HepG2 (cell line): Measurements from ENCODE around the gene GABRA4. TPM values are rescaled to one million over a fixed set of nuclear protein-coding genes. Genes with fewer than 3 reads are reported as not detected.
A peak's percentile ranks its signal among the peaks of the same experiment; 100 is the strongest.

Source experiments
- ATAC-seq: fragments of 200-7000 bp; cut with Tn5 transposase; 3 replicates; pipeline ENCODE4 v1.9.1; 2020; ENCODE audit warnings: mild to moderate bottlenecking, moderate library complexity
- Bru-seq: library from RNA; stranded (reverse); fragments of 400-500 nt; gene quantifications from one replicate; lab custom pipeline; 2021; lab: Mats Ljungman, UMichigan
- BruChase-seq, 2 experiments: library from RNA; stranded (reverse); fragments of 400-500 nt; gene quantifications; one replicate each; lab custom pipeline; 2021; lab: Mats Ljungman, UMichigan
- BruUV-seq: library from RNA; stranded (reverse); fragments of 400-500 nt; replicated peaks from 2 replicates; lab custom pipeline; 2021; lab: Mats Ljungman, UMichigan
- CTCF ChIA-PET: fragments of 300-600 bp; formaldehyde crosslinking; extraction: SDS; loops from one replicate; lab custom pipeline; 2021; ENCODE audit warnings: low total read pairs, inconsistent platforms, low intra/inter-chr PET ratio; lab: Yijun Ruan, JAX
- POLR2A ChIA-PET: fragments of 350-600 bp; sonication (Branson Sonifier 250); formaldehyde crosslinking; loops from one replicate; lab custom pipeline; 2020; ENCODE audit warnings: antibody characterized with exemption, inconsistent platforms; lab: Yijun Ruan, JAX
- DNase-seq: peaks from one replicate; pipeline ENCODE4 v3.0.0-alpha.2; 2015; ENCODE audit warnings: low spot score
- FAIRE-seq: peaks from 3 replicates; lab custom pipeline; 2011; peaks lifted over from hg19 to GRCh38; lab: Jason Lieb, UNC
- H2AFZ ChIP-seq: one replicate; pipeline ENCODE4 v1.6.1; 2011; ENCODE audit warnings: low read length, inconsistent platforms
- H3K27ac ChIP-seq: fragments of 300-600 bp; 3 replicates; pipeline ENCODE4 v1.8.0; 2011; ENCODE audit warnings: mixed run types, mild to moderate bottlenecking, mixed read lengths, low read length, inconsistent platforms; ENCODE audit not compliant: insufficient read depth; ENCODE audit errors: extremely low read length
- H3K27me3 ChIP-seq, 2 experiments: fragments of 200-600 bp in 1 of 2; 2 replicates in 1 of 2; 3 replicates in 1 of 2; pipeline versions ENCODE4 v1.6.0 to v1.8.0; 2011; ENCODE audit warnings: low read length in 2 of 2, mild to moderate bottlenecking in 2 of 2, moderate library complexity in 2 of 2, inconsistent platforms in 1 of 2; ENCODE audit not compliant: insufficient read depth in 2 of 2, control insufficient read depth in 1 of 2
- H3K36me3 ChIP-seq, 2 experiments: fragments of 200-600 bp in 1 of 2; replicated peaks in 1 of 2; 2 replicates in 1 of 2; 3 replicates in 1 of 2; pipeline versions ENCODE4 v1.5.1 to v1.8.0; 2011; ENCODE audit warnings: low read length in 2 of 2, inconsistent platforms in 1 of 2; ENCODE audit not compliant: insufficient read depth in 2 of 2, control insufficient read depth in 1 of 2
- H3K4me1 ChIP-seq: 2 replicates; pipeline ENCODE4 v1.5.1; 2012; ENCODE audit warnings: low read length, inconsistent platforms; ENCODE audit not compliant: insufficient read depth
- H3K4me2 ChIP-seq: 2 replicates; pipeline ENCODE4 v1.6.0; 2011; ENCODE audit warnings: low read depth, low read length, inconsistent platforms
- H3K4me3 ChIP-seq, 3 experiments: fragments of 200-600 bp in 1 of 3; sonication (generic), shearing (Covaris generic) in 1 of 3; replicated peaks in 1 of 3; 2 replicates each; pipeline ENCODE4 v1.5.1; 2011 to 2016; ENCODE audit warnings: low read length in 3 of 3, inconsistent platforms in 2 of 3, low read depth in 2 of 3, mild to moderate bottlenecking in 2 of 3, control low read depth in 1 of 3, mixed read lengths in 1 of 3; ENCODE audit not compliant: insufficient read depth in 1 of 3
- H3K79me2 ChIP-seq: one replicate; pipeline ENCODE4 v1.6.1; 2011; ENCODE audit warnings: low read length, inconsistent platforms; ENCODE audit not compliant: insufficient read depth
- H3K9ac ChIP-seq: 2 replicates; pipeline ENCODE4 v1.6.0; 2011; ENCODE audit warnings: mild to moderate bottlenecking, low read depth, low read length, inconsistent platforms; ENCODE audit not compliant: insufficient read depth
- H3K9me3 ChIP-seq: 2 replicates; pipeline ENCODE4 v1.5.1; 2012; ENCODE audit warnings: mild to moderate bottlenecking, low read length
- H4K20me1 ChIP-seq: 2 replicates; pipeline ENCODE4 v1.6.0; 2011; ENCODE audit warnings: inconsistent platforms, mild to moderate bottlenecking, low read length, moderate library complexity; ENCODE audit not compliant: insufficient read depth
- ATM ChIP-seq: fragments of 450-650 bp; IDR thresholded peaks from 2 replicates; pipeline ENCODE4 v1.7.1; 2017; ENCODE audit warnings: mild to moderate bottlenecking, borderline replicate concordance
- BRF2 ChIP-seq: sonication (generic); formaldehyde crosslinking; IDR thresholded peaks from 2 replicates; pipeline ENCODE4 v1.8.1; 2022; ENCODE audit warnings: mild to moderate bottlenecking, missing genetic modification reagents
- GLMP ChIP-seq: sonication (generic); formaldehyde crosslinking; IDR thresholded peaks from 2 replicates; pipeline ENCODE4 v1.9.0; 2021; ENCODE audit warnings: missing genetic modification reagents, mild to moderate bottlenecking, borderline replicate concordance
- HNF1B ChIP-seq: sonication (generic); formaldehyde crosslinking; IDR thresholded peaks from 2 replicates; pipeline ENCODE4 v1.5.1; 2020; ENCODE audit warnings: mild to moderate bottlenecking, moderate library complexity, missing genetic modification reagents
- KAT2B ChIP-seq: fragments of 150-350 bp; IDR thresholded peaks from 2 replicates; pipeline ENCODE4 v1.6.1; 2014; ENCODE audit warnings: low read depth, low read length, borderline replicate concordance
- MBNL3 ChIP-seq: fragments of 250-450 bp; sonication (Bioruptor Pico); conservative IDR thresholded peaks from 2 replicates; pipeline ENCODE4 v1.8.0; 2022; ENCODE audit warnings: mild to moderate bottlenecking, inconsistent platforms
- MTA3 ChIP-seq: sonication (generic); formaldehyde crosslinking; IDR thresholded peaks from 2 replicates; pipeline ENCODE4 v1.4.0; 2020; ENCODE audit warnings: missing genetic modification reagents
- ZNF24 ChIP-seq: fragments of 450-650 bp; IDR thresholded peaks from 2 replicates; pipeline ENCODE4 v1.6.1; 2017; ENCODE audit warnings: antibody characterized with exemption, mild to moderate bottlenecking
- ZNF276 ChIP-seq: sonication (generic); formaldehyde crosslinking; IDR thresholded peaks from 2 replicates; pipeline ENCODE4 v1.4.0; 2020; ENCODE audit warnings: mild to moderate bottlenecking, low read depth, missing genetic modification reagents
- ZNF414 ChIP-seq: sonication (generic); formaldehyde crosslinking; IDR thresholded peaks from 2 replicates; pipeline ENCODE4 v1.5.0; 2020; ENCODE audit warnings: missing genetic modification reagents
- ZNF431 ChIP-seq: sonication (generic); formaldehyde crosslinking; IDR thresholded peaks from 2 replicates; pipeline ENCODE4 v1.9.0; 2022; ENCODE audit warnings: missing genetic modification reagents, low read depth, mild to moderate bottlenecking, borderline replicate concordance
- WGBS: methylation state at CpG from one replicate; pipeline ENCODE4 v1.1.6; 2017; ENCODE audit warnings: low lambda C conversion rate; 5-methylcytosine and 5-hydroxymethylcytosine counted together
- in situ Hi-C: cut with HindIII; loops from 2 replicates; pipeline ENCODE4 v1.10.0; 2017; ENCODE audit warnings: low pct_unique_long_range_greater_than_20kb; ENCODE audit not compliant: extremely low pct_ligation_motif_present
- intact Hi-C: fragments of 100-400 bp; cut with micrococcal nuclease; formaldehyde crosslinking; loops from one replicate; pipeline ENCODE4 v1.10.0; 2022; ENCODE audit not compliant: unreplicated experiment
- long read RNA-seq, 2 experiments: library from RNA in 1 of 2; library from polyadenylated mRNA in 1 of 2; stranded (forward) in 1 of 2; unstranded in 1 of 2; transcript quantifications; one replicate each; pipeline ENCODE4 v2.0.0, GENCODE V29; 2019 to 2022
- polyA minus RNA-seq, 3 experiments: library from RNA; depleted of rRNA, polyadenylated mRNA; stranded (reverse); fragments of >200 nt; gene quantifications; 2 replicates each; pipeline ENCODE4 v1.2.3, GENCODE V29; 2011; ENCODE audit warnings: low replicate concordance in 1 of 3
- polyA plus RNA-seq, 8 experiments: library from polyadenylated mRNA; depleted of rRNA in 3 of 8; stranded (reverse) in 7 of 8; unstranded in 1 of 8; fragments of >200 nt; fragmentation: Illumina TruSeq in 4 of 8; extraction: Trizol in 4 of 8; gene quantifications; 2 replicates each; pipeline versions ENCODE4 v1.2.1 to v1.2.3, GENCODE V29; 2011 to 2016; ENCODE audit warnings: low read depth in 4 of 8, missing spikeins in 1 of 8, mixed read lengths in 1 of 8; ENCODE audit not compliant: insufficient read depth in 1 of 8
- total RNA-seq, 5 experiments: library from RNA; depleted of rRNA; stranded (reverse); fragments of >200 nt; fragmentation: Illumina TruSeq; extraction: Trizol; gene quantifications; 2 replicates each; pipeline ENCODE4 v1.2.3, GENCODE V29; 2016; ENCODE audit warnings: low read depth in 1 of 5

GABRA4 gene
- total RNA-seq (2016; rRNA removed; fragmentation: Illumina TruSeq; extraction: Trizol) (not detected in 2 replicates), polyA plus RNA-seq (2011; rRNA removed) (not detected in 2 replicates), polyA minus RNA-seq (2011; rRNA and poly(A)+ RNA removed; ENCODE audit: low replicate concordance) (not detected in 2 replicates), Bru-seq, nascent RNA (not detected), BruChase-seq, experiment 1, labeled RNA remaining after a 6-hour chase (not detected), BruChase-seq, experiment 2, labeled RNA remaining after a 2-hour chase (not detected)
- not detected in 2 replicates for total RNA-seq (2016; cell fraction: cytosol; rRNA removed; fragmentation: Illumina TruSeq; extraction: Trizol; ENCODE audit: low read depth)
- total RNA-seq (2016; cell fraction: insoluble cytoplasmic fraction; rRNA removed; fragmentation: Illumina TruSeq; extraction: Trizol) = not detected in 2 replicates
- total RNA-seq (2016; cell fraction: membrane; rRNA removed; fragmentation: Illumina TruSeq; extraction: Trizol) = not detected in 2 replicates
- not detected in 2 replicates for total RNA-seq (2016; cell fraction: nucleus; rRNA removed; fragmentation: Illumina TruSeq; extraction: Trizol)
- polyA plus RNA-seq (2011; cell fraction: cytosol; rRNA removed) = not detected in 2 replicates
- polyA plus RNA-seq (2011; cell fraction: nucleus; rRNA removed) = not detected in 2 replicates
- not detected in 2 replicates for polyA plus RNA-seq (2012)
- not detected in 2 replicates for polyA plus RNA-seq (2016; cell fraction: cytosol; fragmentation: Illumina TruSeq; extraction: Trizol; ENCODE audit: low read depth)
- not detected in 2 replicates for polyA plus RNA-seq (2016; cell fraction: insoluble cytoplasmic fraction; fragmentation: Illumina TruSeq; extraction: Trizol; ENCODE audit: low read depth)
- polyA plus RNA-seq (2016; cell fraction: membrane; fragmentation: Illumina TruSeq; extraction: Trizol; ENCODE audit: low read depth) = not detected in 2 replicates
- polyA plus RNA-seq (2016; cell fraction: nucleus; fragmentation: Illumina TruSeq; extraction: Trizol; ENCODE audit: insufficient read depth, low read depth) = not detected in 2 replicates
- polyA minus RNA-seq (2011; cell fraction: cytosol; rRNA and poly(A)+ RNA removed) = not detected in 2 replicates
- not detected in 2 replicates for polyA minus RNA-seq (2011; cell fraction: nucleus; rRNA and poly(A)+ RNA removed)
- long read RNA-seq, experiment 1 = 0 reads
- long read RNA-seq, experiment 2 = 0 reads

- intact Hi-C loops = no loop called here
- DNase-seq = no peak
- Histone ChIP-seq H3K27me3 (peaks cover 2 to 21% of the 10 kb centered on the region in 2 experiments; a peak in 3 of 5 replicates), H2AFZ (no peak within 1 kb of the TSS), H3K27ac (no peak within 1 kb of the TSS), H3K4me2 (peak within 1 kb of the TSS; percentile 12; the same call in 1 of the 2 replicates), H3K9me3 (no peaks in the 10 kb centered on the region), H3K4me1 (no peaks in the 10 kb centered on the region), H3K36me3 (no peaks in the 10 kb centered on the region), H3K79me2 (no peaks in the 10 kb centered on the region), H4K20me1 (no peaks in the 10 kb centered on the region), H3K9ac (no peak within 1 kb of the TSS), H3K4me3 (no peak within 1 kb of the TSS; a peak in 1 of 6 replicates)
- in situ Hi-C loops = no loop called here
- FAIRE-seq = no peak
- ChIA-PET CTCF (no interaction called here), POLR2A (no interaction called here)
- peak; percentile 53 for ATAC-seq
- BruUV-seq = no TSS peak
- WGBS = 13% methylated on average over 31 of the region's 67 CpGs
- TF ChIP-seq HNF1B (CRISPR knock-in tag) (no peak), ATM (no peak), MBNL3 (no peak), KAT2B (no peak), ZNF24 (no peak), ZNF431 (no peak), ZNF276 (CRISPR knock-in tag) (no peak), BRF2 (CRISPR knock-in tag) (no peak), GLMP (CRISPR knock-in tag) (no peak), MTA3 (CRISPR knock-in tag) (no peak), ZNF414 (no peak)
Measured at GRCh38 chr4:46993075-46994006, at the start of gene GABRA4. Gene GABRA4, minus strand, starts transcription at chr4:46993581. Its CDS starts 157 bp downstream, at chr4:46993424.
